A549 (cell line): ENCODE results near the gene ITGB1.
"Not testable (repeated sequence)": the region's sequence is repeated elsewhere in the genome, so short reads cannot be mapped to it uniquely, and the experiment has no call there.

ENCODE experiments used
- CBX2 ChIP-seq: fragments of 200-600 bp; sonication (generic); IDR thresholded peaks from 2 replicates; pipeline ENCODE4 v1.6.1; 2016; ENCODE audit warnings: low read depth, mild to moderate bottlenecking, borderline replicate concordance
- CBX8 ChIP-seq: fragments of 200-600 bp; sonication (generic); IDR thresholded peaks from 2 replicates; pipeline ENCODE4 v1.6.1; 2016
- CTCF ChIP-seq: fragments of >200 bp; sonication (Bioruptor Twin); formaldehyde crosslinking; IDR thresholded peaks from 3 replicates; pipeline ENCODE4 v1.5.1; 2016
- JUNB ChIP-seq: fragments of >200 bp; sonication (Bioruptor Twin); formaldehyde crosslinking; IDR thresholded peaks from 2 replicates; pipeline ENCODE4 v1.6.1; 2016
- KDM1A ChIP-seq: fragments of 200-600 bp; sonication (generic); IDR thresholded peaks from 2 replicates; pipeline ENCODE4 v1.6.1; 2016; ENCODE audit warnings: low read depth, mild to moderate bottlenecking
- MYC ChIP-seq: IDR thresholded peaks from 2 replicates; pipeline ENCODE4 v1.6.1; 2012; ENCODE audit warnings: mild to moderate bottlenecking, inconsistent platforms, low read length, improper control_type of control experiment, borderline replicate concordance
- POLR2A ChIP-seq: IDR thresholded peaks from 2 replicates; pipeline ENCODE4 v1.6.1; 2012; ENCODE audit warnings: mild to moderate bottlenecking, low read length
- SMC3 ChIP-seq: fragments of >200 bp; sonication (Bioruptor Twin); formaldehyde crosslinking; IDR thresholded peaks from 3 replicates; pipeline ENCODE4 v1.6.1; 2018; ENCODE audit warnings: inconsistent platforms
- SREBF2 ChIP-seq: fragments of 450-650 bp; IDR thresholded peaks from 2 replicates; pipeline ENCODE4 v1.6.1; 2014; ENCODE audit warnings: mild to moderate bottlenecking, moderate library complexity
- ZNF302 ChIP-seq: fragments of 250-450 bp; sonication (Bioruptor Pico); IDR thresholded peaks from 2 replicates; pipeline ENCODE4 v1.9.0; 2021; ENCODE audit warnings: inconsistent platforms, mild to moderate bottlenecking, moderate library complexity
- TF ChIP-seq, protein P1 (sequence below): fragments of 200-600 bp; sonication (generic); IDR thresholded peaks from 2 replicates; pipeline ENCODE4 v1.6.1; 2016; ENCODE audit warnings: antibody characterized with exemption, mild to moderate bottlenecking, moderate library complexity

DNA sequence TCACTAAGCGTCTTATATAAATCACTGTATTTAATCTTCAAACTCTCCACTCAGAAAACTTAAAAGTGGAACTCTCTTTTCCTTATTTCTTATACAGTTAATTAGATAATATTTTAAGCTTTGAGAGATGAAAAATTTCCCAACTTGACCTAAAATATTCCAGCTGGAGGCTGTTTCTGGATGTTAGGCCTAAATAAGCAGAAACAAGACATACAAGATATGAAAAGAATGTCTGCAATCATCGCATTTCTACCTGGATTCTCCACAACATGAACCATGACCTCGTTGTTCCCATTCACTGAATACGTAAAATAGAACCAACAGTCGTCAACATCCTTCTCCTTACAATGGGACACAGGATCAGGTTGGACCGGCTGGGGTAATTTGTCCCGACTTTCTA is 48.1 kb downstream of the ITGB1 start:
- TF ChIP-seq, protein P1, sequence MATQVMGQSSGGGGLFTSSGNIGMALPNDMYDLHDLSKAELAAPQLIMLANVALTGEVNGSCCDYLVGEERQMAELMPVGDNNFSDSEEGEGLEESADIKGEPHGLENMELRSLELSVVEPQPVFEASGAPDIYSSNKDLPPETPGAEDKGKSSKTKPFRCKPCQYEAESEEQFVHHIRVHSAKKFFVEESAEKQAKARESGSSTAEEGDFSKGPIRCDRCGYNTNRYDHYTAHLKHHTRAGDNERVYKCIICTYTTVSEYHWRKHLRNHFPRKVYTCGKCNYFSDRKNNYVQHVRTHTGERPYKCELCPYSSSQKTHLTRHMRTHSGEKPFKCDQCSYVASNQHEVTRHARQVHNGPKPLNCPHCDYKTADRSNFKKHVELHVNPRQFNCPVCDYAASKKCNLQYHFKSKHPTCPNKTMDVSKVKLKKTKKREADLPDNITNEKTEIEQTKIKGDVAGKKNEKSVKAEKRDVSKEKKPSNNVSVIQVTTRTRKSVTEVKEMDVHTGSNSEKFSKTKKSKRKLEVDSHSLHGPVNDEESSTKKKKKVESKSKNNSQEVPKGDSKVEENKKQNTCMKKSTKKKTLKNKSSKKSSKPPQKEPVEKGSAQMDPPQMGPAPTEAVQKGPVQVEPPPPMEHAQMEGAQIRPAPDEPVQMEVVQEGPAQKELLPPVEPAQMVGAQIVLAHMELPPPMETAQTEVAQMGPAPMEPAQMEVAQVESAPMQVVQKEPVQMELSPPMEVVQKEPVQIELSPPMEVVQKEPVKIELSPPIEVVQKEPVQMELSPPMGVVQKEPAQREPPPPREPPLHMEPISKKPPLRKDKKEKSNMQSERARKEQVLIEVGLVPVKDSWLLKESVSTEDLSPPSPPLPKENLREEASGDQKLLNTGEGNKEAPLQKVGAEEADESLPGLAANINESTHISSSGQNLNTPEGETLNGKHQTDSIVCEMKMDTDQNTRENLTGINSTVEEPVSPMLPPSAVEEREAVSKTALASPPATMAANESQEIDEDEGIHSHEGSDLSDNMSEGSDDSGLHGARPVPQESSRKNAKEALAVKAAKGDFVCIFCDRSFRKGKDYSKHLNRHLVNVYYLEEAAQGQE = not testable (repeated sequence)
- TF ChIP-seq CTCF; POLR2A; JUNB; MYC; ZNF302 (CRISPR knock-in tag); SREBF2; KDM1A; CBX2; CBX8; SMC3: not testable (repeated sequence)
